ENCODE data around the gene OR13C3.
"Not testable (repeated sequence)": the region's sequence is repeated elsewhere in the genome, so short reads cannot be mapped to it uniquely, and the experiment has no call there.

GRCh38 chr9:104520241-104520640 is 16.4 kb downstream of the OR13C3 start:
- TF ChIP-seq EZH2 (IDR thresholded peaks at IDR 0.05; ENCODE audit: borderline replicate concordance, low read depth, low read length, poor library complexity, severe bottlenecking), result not testable (repeated sequence)
- TF ChIP-seq, protein P1, sequence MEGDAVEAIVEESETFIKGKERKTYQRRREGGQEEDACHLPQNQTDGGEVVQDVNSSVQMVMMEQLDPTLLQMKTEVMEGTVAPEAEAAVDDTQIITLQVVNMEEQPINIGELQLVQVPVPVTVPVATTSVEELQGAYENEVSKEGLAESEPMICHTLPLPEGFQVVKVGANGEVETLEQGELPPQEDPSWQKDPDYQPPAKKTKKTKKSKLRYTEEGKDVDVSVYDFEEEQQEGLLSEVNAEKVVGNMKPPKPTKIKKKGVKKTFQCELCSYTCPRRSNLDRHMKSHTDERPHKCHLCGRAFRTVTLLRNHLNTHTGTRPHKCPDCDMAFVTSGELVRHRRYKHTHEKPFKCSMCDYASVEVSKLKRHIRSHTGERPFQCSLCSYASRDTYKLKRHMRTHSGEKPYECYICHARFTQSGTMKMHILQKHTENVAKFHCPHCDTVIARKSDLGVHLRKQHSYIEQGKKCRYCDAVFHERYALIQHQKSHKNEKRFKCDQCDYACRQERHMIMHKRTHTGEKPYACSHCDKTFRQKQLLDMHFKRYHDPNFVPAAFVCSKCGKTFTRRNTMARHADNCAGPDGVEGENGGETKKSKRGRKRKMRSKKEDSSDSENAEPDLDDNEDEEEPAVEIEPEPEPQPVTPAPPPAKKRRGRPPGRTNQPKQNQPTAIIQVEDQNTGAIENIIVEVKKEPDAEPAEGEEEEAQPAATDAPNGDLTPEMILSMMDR (conservative IDR thresholded peaks at IDR 0.05; ENCODE audit: low read depth, low read length), result not testable (repeated sequence)
